GM18907 (cell line): ENCODE measurements around the gene LHFPL2.

Source experiments
- ATAC-seq: cut with Tn5 transposase; IDR thresholded peaks from one replicate; pipeline ENCODE4 v1.9.1; 2021; ENCODE audit warnings: mild to moderate bottlenecking, moderate library complexity; ENCODE audit not compliant: unreplicated experiment

The LHFPL2 gene

GRCh38 chr5:78598973-78599372, 49.6 kb downstream of the LHFPL2 start:
- ATAC-seq = no peak

GRCh38 chr5:78597974-78598371, 50.6 kb downstream of the LHFPL2 start:
- no peak for ATAC-seq

GRCh38 chr5:78597068-78597973, 51.3 kb downstream of the LHFPL2 start:
- no peak for ATAC-seq

GRCh38 chr5:78595458-78595921, 53.1 kb downstream of the LHFPL2 start:
- ATAC-seq = no peak

DNA sequence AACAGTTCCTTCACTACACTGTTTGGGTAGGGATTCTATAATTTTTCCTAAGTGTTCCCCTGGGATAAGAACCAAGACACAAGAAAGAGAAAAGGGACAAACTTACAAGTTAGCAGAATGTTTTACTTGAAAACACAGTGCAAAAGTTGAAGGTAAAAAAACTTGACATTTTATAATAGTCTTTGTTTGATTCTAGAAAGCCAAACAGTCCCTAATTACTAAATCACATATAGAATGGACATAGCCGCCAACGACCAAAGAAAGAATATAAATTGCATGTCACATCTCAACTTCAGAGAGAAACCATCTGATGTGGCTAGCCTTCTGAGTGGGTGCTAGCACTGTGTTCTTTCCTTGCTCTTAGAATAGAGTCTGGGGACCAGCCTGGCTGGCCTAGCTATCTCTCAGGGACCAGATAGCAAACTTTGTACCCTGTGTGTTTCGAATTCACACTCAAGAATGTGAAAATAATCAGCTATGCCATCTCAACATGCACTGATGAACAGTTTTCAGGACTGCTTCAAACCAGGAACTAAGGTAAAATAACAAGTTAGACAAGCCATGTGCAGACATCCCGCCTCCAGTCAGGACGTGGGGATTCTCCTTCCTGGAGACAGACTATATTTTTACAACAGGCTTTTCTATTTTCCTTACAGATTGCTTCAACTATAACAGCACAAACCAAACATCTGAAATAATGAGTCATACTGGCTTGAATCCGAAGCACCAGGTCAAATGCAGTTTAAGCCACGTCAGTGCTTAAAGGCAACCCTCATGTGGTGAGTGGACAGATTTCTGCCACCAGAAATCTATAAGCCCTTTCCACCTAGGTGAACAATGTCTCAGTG, 53.7 kb downstream of the LHFPL2 start:
- no peak for ATAC-seq

- no peak for ATAC-seq
These were observed 54.6 kb downstream of the LHFPL2 start for GRCh38 chr5:78594021-78594420.

GRCh38 chr5:78593465-78593864, 55.1 kb downstream of the LHFPL2 start:
- no peak for ATAC-seq

- no peak for ATAC-seq
These were observed 55.7 kb downstream of the LHFPL2 start for GRCh38 chr5:78592735-78593386.

GRCh38 chr5:78591972-78592700, 56.4 kb downstream of the LHFPL2 start:
- peak; percentile 82 for ATAC-seq

DNA sequence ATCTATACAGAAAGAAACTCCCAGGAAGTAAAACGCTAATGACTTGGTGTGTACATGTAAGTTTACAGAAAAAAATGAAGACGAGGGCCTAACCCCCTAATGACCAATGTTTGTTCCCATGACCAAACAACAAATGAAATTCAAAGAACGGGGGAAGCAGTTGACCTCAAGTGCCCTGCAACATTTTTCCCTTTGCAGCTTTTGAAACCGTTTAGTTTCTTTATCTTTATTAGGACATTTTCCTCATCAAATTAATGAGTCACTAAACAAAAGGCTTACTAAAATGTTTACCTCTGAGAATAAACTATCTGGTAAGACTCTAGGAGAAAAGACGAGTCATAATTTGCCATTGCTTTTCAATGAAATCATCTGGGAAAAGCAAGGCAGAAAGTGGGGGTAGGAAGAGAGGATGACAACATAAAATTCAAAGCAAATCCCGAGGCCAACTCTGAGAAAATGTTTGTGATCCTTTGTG, 57.4 kb downstream of the LHFPL2 start:
- ATAC-seq = no peak

GRCh38 chr5:78589923-78590322, 58.6 kb downstream of the LHFPL2 start:
- no peak for ATAC-seq

GRCh38 chr5:78588507-78588906, 60.1 kb downstream of the LHFPL2 start:
- ATAC-seq = no peak

- no peak for ATAC-seq
These were observed 60.7 kb downstream of the LHFPL2 start for GRCh38 chr5:78587775-78588291.

GRCh38 chr5:78587081-78587774, 61.3 kb downstream of the LHFPL2 start:
- ATAC-seq = no peak

DNA sequence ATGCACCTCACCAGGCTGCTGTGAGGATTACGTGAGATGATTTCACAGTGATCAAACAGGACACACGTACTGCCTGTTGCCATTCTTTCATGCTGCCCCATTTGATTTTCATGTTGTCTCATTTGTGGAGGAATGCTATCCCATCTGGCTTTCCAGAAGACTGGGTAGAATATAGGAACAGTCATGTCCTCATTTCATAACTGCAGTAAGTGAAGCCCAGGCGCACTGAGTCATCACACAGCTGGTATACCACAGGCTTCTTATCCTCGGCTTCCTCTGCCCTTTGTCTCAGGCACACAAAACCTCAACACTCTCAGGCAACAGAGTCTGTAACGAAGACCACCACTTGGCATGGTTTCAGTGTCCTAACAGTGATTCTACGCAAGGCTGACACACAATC, 62.3 kb downstream of the LHFPL2 start:
- ATAC-seq = no peak

- no peak for ATAC-seq
These were observed 70.6 kb downstream of the LHFPL2 start for GRCh38 chr5:78578015-78578414.

- ATAC-seq = no peak
These were observed 71.3 kb downstream of the LHFPL2 start for GRCh38 chr5:78577071-78577807.

DNA sequence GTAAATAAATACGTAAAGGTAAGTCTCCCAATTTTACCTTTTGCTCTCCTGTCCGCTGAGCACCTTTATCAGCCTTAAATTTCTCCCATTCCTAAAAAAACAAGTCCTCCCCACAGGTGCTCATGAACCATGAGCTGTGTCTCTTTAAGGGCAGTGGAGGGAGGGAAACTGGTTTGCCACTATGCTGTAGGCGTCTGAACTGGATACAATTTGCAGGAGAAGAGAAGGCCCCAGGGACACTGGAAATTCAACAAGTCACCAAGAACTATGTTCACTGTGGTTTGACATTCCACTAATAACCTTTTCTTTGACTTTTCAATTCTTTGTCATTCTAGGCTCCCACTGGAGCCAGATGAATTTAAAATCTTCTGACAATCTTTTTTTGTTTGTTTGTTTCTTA, 72.2 kb downstream of the LHFPL2 start:
- no peak for ATAC-seq

DNA sequence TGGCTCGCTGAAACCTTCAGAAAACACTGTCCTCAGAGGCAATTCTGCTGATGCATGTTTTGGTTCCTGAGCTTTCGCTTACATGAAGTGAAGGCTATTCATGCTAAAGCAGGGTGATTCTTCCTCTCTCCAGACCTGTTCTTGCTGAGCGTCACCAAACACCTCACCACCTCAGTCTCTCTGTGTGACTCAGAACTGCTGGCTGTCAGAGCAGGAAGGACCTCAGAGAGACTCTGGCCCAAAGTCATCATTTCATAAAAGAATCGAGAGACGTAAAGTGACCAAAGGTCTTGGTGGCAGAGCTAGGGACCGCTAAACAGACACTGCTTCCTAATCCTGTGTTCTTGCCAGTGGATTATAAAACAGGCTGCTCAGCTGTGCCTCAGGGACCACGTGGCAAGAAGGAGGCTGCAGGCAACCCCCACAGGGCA, 73.8 kb downstream of the LHFPL2 start:
- ATAC-seq = peak; percentile 56
